Left ventricle myocardium inferior (tissue), 1 donor: ENCODE measurements around the gene ZSCAN4. TPM values are rescaled to one million over a fixed set of nuclear protein-coding genes. Genes with fewer than 3 reads are reported as not detected.

Experiments
- DNase-seq: peaks from one replicate; pipeline ENCODE4 v3.0.0-alpha.2; 2020
- H3K27ac ChIP-seq: fragments of 200-600 bp; replicated peaks from 2 replicates; pipeline ENCODE4 v1.8.0; 2021
- H3K27me3 ChIP-seq: fragments of 200-600 bp; 2 replicates; pipeline ENCODE4 v1.8.0; 2021; ENCODE audit warnings: low read depth
- H3K36me3 ChIP-seq: fragments of 200-600 bp; 2 replicates; pipeline ENCODE4 v1.8.0; 2021
- H3K4me1 ChIP-seq: fragments of 200-600 bp; 2 replicates; pipeline ENCODE4 v1.8.0; 2021
- H3K4me3 ChIP-seq: fragments of 200-600 bp; 2 replicates; pipeline ENCODE4 v1.8.0; 2021; ENCODE audit warnings: mild to moderate bottlenecking, moderate library complexity
- H3K9me3 ChIP-seq: fragments of 200-600 bp; replicated peaks from 2 replicates; pipeline ENCODE4 v1.8.0; 2021
- CTCF ChIP-seq: fragments of 200-600 bp; IDR thresholded peaks from 2 replicates; pipeline ENCODE4 v1.8.0; 2021; ENCODE audit warnings: antibody characterized with exemption, mild to moderate bottlenecking, borderline replicate concordance
- intact Hi-C: fragments of 100-400 bp; cut with micrococcal nuclease; formaldehyde crosslinking; loops from one replicate; pipeline ENCODE4 v1.11.0; 2022
- total RNA-seq: library from RNA; stranded (reverse); fragmentation: NEBNext Ultra II Directional; extraction: Animal tissue kit (Norgen Biotek cat#: 25700); gene quantifications from one replicate; pipeline ENCODE4 v1.2.1, GENCODE V29; 2021
- donor health status: DM: no; HTN: yes; CAD: no; lungs with severe emphysema.

The ZSCAN4 gene
- total RNA-seq, 1 donor from 2014 or later, result not detected

- no peak for TF ChIP-seq CTCF
- Histone ChIP-seq H3K4me1 (peaks cover 6% of the 10 kb centered on the region), H3K27me3 (no peaks in the 10 kb centered on the region), H3K4me3 (no peak overlapping the region), H3K27ac (no peak overlapping the region), H3K9me3 (peaks cover 100% of the 10 kb centered on the region), H3K36me3 (peaks cover 70% of the 10 kb centered on the region)
- intact Hi-C loops, result no loop called here
- no peak for DNase-seq
Observed at GRCh38 chr19:57719424-57719823, 50.7 kb downstream of the ZSCAN4 start.

GRCh38 chr19:57719901-57720519 lies 51.3 kb downstream of the ZSCAN4 start:
- H3K4me1 ChIP-seq, result peaks cover 10% of the 10 kb centered on the region
- no peak overlapping the region for H3K4me3 ChIP-seq
- H3K27me3 ChIP-seq, result no peaks in the 10 kb centered on the region
- no peak overlapping the region for H3K27ac ChIP-seq
- H3K36me3 ChIP-seq, result peaks cover 66% of the 10 kb centered on the region
- intact Hi-C loops, result no loop called here
- H3K9me3 ChIP-seq, result peaks cover 100% of the 10 kb centered on the region
- TF ChIP-seq CTCF, result no peak
- DNase-seq, result no peak

GRCh38 chr19:57720878-57721277 lies 52.1 kb downstream of the ZSCAN4 start:
- Histone ChIP-seq H3K27ac (no peak overlapping the region), H3K4me3 (no peak overlapping the region), H3K36me3 (peaks cover 62% of the 10 kb centered on the region), H3K4me1 (peaks cover 10% of the 10 kb centered on the region), H3K9me3 (peaks cover 99% of the 10 kb centered on the region), H3K27me3 (no peaks in the 10 kb centered on the region)
- no peak for DNase-seq
- TF ChIP-seq CTCF, result no peak
- intact Hi-C loops, result no loop called here

Other genes with a start within 250 kb of the ZSCAN4 start
- gene ZNF749, start 233.6 kb upstream of the ZSCAN4 start, total RNA-seq, result 3.4 TPM
- 3.3 TPM for gene VN1R1, start 211.8 kb upstream of the ZSCAN4 start, total RNA-seq
- 22.6 TPM for gene ZNF772, start 191.4 kb upstream of the ZSCAN4 start, total RNA-seq
- 9.0 TPM for gene ZNF419, start 181.2 kb upstream of the ZSCAN4 start, total RNA-seq
- 4.1 TPM for gene ZNF773, start 169.0 kb upstream of the ZSCAN4 start, total RNA-seq
- gene ZNF549, start 141.6 kb upstream of the ZSCAN4 start, total RNA-seq, result 3.8 TPM
- 10.8 TPM for gene ZNF550, start 109.1 kb upstream of the ZSCAN4 start, total RNA-seq
- 4.6 TPM for gene ZNF416, start 90.0 kb upstream of the ZSCAN4 start, total RNA-seq
- gene ZIK1, start 84.8 kb upstream of the ZSCAN4 start, total RNA-seq, result 4.0 TPM
- 4.7 TPM for gene ZNF530, start 69.0 kb upstream of the ZSCAN4 start, total RNA-seq
- 13.3 TPM for gene ZNF134, start 54.7 kb upstream of the ZSCAN4 start, total RNA-seq
- gene ZNF211, start 35.8 kb upstream of the ZSCAN4 start, total RNA-seq, result 10.0 TPM
- gene ZNF551, start 13.0 kb downstream of the ZSCAN4 start, total RNA-seq, result 3.6 TPM
- gene ZNF154, start 40.3 kb downstream of the ZSCAN4 start, total RNA-seq, result 4.8 TPM
- gene ZNF671, start 58.7 kb downstream of the ZSCAN4 start, total RNA-seq, result 9.3 TPM
- 12.9 TPM for gene ZNF776, start 77.9 kb downstream of the ZSCAN4 start, total RNA-seq
- gene ZNF586, start 100.7 kb downstream of the ZSCAN4 start, total RNA-seq, result 12.0 TPM
- gene ZNF552, start 146.0 kb downstream of the ZSCAN4 start, total RNA-seq, result 3.9 TPM
- 6.7 TPM for gene ZNF587B, start 161.4 kb downstream of the ZSCAN4 start, total RNA-seq
- 20.0 TPM for gene ZNF587, start 180.9 kb downstream of the ZSCAN4 start, total RNA-seq
- gene ZNF814, start 220.1 kb downstream of the ZSCAN4 start, total RNA-seq, result 11.2 TPM
- 10.6 TPM for gene ZNF417, start 247.7 kb downstream of the ZSCAN4 start, total RNA-seq